Stimulated activated CD8-positive, alpha-beta memory T cell treated with anti-CD3 and anti-CD28 coated beads, Interleukin-4, amount 100 ng/mL, for 24 hours (primary cell): ENCODE data around the gene LRP1-AS.

Source experiments
- DNase-seq: peaks from one replicate; pipeline ENCODE4 v3.0.0-alpha.2; 2020; ENCODE audit warnings: low read depth

Gene LRP1-AS

DNA sequence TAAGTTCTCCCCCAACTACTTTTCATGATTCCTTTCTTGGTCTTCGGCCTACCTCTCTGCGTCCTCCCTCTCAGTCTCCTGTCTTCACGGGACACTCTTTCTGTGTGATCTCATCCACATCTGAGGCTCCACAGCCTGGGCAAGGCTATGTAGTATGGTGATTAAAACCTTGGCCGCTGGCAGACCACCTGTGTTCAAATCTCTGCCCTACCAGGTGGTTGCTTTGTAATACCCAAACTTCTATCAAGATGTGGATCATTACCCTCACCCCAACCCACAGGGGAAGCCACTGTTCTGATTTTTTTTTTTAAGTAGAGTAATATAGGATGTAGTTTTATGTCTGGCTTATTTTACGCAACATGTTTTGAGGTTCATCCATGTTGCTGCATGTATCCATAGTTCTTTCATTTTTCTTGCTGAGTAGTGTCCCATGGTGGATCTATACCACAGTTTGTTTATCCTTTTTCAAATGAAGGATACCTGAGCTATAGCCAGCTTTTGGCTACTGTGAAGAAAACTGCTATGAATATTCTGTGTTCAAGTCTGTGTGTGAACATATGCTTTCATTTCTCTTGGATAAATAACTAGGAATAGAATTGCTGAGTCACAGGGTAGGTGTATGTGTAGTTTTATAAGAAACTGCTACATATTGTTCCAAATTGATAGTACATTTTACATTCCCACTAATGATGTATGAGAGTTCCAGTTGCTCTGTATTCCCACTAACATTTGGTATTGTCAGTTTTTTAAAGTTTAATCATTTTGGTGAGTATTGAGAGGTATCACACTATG, 27.9 kb downstream of the LRP1-AS start:
- no peak for DNase-seq

DNA sequence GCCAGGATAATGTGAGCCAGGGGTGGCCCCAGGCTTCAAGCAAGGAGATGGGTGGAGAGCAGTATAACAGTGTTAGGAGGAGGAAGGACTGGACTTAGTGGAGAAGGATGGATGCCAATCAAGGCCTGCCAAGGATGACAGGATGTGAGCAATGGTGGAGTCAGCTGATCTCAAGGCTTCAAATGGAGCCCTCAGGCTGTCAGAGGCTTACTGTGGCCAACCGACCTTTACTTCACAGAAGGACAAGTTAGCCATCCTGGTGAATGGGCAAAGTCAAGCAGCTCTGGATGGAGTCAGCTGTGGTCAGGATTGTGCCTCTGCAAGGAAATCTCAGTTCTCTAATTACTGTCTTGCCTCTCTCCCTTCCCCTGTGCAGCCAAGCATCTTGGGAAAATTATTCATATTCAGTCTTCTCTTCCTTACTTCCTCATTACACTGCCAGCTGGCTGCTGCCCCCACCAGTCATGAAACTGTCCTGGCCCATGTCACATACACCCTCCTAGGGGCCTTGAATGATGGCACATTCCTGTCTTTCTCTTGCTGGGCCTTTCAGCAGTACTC, 28.6 kb downstream of the LRP1-AS start:
- no peak for DNase-seq

DNA sequence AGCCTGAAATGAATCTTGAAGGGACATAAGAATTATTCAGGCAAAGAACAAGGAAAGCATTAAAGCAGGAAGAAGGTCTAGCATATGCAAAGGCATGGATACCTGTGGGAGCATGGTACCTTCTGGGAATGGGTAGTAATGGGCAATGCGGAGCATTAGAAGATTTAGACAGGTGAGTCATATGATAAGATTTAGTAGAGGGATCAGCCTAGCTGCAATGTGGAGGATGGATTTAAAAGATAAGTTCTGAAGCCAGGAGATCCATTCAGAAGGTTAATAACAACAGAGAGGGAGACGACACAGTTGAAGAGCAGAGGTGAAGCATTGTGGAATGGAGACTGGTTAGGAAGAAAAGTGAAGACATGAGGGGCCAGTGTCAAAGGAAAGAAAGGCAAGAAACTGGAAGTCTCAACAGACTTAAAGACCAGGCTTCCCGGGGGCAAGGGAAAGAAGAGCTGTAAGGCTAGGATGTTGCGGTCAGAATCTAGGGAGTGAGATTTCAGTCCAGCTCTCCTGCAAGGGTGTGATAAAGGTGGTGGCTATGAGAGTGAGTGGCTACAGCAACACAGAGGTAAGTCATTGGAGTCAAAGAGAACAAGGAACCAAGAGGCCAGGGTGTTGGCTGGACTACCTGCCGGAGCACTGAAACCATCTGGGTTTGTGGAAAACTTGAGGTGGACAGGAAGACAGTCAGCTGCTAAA, 30.7 kb downstream of the LRP1-AS start:
- no peak for DNase-seq

DNA sequence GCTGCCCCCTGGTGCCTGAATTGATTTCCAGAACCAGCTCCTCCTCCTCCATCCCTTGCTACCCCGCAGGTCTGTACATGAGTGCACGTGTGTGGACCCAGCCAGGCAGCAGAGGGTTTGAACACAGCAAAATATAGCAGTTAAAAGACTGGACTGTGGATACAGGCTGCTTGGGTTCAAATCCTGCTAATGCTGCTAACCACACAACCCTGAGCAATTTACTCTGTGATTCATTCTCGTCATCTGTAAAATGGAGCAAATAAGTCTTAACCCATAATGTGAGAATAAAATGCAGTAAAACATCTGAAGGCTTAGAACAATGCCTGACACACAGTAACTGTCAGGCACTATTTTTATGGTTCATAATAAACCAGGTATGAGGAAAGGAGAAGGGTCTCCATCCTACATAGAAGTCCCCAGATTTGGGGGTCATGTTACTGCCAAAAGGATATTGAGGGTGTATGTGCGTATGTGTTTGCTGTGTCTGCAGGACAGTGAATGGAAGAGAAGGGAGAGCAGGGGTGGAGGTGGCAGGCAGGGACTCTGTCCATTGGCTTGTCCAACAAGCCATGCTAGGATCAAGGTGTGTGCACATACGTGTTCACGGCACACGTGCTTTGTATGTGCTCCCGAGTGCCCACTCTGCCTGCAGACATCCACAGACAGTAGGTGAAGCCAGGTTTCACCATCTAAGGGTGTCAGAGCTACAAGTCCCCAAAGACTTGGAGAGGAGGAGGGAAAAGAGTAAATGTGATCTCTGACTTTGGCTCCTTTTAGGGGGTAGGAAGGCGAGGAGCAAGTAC, 34.7 kb downstream of the LRP1-AS start:
- DNase-seq = no peak

DNA sequence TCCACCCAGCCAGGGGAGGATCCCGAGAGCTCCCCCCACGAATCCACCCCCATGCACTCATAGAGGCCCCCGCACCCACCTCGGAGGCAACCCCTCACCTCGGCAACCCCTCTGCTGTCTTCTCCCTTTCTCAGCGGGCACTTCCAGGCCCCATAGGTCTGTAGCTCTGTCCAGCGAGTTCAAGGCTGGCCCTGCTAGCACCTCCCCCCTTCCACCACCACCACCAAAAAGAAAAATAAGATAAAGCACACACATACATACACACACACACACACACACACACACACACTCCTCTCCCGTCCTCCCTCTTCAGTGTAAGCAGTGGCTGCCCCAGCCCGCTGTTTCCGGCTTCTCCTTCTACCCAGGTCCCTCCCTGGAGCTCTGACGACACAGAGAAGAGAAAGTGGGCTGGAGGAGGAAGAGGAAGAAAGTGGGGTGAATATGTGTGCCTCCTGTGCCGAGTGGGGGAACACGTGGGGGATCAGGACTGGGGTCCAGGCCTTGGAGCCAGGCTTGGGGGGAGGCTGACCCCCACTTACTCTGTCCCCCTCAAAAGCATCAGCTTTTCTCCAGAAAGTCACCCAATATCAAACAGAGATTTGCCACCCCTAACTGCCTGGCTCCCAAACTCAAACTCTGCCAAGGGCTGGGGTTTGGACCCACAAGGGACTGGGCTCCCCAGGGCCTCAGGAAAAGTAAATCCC, 36.2 kb downstream of the LRP1-AS start, which contains the start of gene STAT6:
Gene STAT6, minus strand, starts transcription at position 332 of the 704 bp plus-strand sequence. CDS start 3,084 bp downstream, outside the sequence.
- DNase-seq = peak; percentile 64

DNA sequence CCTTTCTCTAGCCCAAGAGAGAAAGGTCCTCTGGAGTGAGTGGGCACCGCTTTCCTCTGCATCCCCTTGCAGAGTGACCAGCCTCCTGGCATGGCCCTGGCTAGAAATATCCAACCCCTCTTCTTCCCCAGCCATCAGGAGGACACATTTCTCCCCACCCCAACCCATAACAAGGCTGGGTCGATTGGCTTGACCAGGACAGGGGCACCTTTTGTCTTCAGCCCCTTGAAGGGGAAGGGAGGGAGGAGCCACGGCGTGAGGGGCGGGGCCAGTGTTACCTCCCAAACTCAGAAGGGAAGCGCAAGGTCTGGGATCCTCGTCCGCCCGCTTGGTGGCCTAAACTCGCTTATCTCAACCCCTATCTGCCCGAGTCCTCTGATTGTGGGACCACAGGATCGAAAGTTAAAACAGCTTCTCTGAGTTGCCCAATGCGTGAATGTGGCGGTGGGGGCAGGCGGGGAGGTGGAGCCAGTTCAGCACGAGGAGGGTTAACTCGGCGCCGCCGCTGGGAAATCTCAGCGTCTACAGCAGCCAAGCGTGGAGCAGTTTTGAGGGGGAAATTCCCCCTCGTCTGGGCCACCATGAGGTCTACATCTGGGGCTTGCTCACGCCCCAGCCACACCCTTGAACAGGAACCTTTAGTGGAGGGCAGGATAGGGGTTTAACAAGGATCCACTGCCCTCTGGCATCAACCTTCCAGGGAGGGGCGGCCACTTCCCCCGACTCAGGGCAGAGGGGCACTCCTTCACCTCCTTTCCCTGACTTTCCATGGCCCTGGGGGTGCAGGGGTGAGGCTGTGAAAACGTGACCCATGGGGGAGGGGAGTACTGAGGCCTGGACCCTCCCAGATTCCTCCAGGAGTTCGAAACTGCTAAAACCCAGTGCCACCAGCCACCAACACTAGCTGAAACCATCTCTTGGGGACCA, 37.1 kb downstream of the LRP1-AS start:
- DNase-seq = peak; percentile 64

DNA sequence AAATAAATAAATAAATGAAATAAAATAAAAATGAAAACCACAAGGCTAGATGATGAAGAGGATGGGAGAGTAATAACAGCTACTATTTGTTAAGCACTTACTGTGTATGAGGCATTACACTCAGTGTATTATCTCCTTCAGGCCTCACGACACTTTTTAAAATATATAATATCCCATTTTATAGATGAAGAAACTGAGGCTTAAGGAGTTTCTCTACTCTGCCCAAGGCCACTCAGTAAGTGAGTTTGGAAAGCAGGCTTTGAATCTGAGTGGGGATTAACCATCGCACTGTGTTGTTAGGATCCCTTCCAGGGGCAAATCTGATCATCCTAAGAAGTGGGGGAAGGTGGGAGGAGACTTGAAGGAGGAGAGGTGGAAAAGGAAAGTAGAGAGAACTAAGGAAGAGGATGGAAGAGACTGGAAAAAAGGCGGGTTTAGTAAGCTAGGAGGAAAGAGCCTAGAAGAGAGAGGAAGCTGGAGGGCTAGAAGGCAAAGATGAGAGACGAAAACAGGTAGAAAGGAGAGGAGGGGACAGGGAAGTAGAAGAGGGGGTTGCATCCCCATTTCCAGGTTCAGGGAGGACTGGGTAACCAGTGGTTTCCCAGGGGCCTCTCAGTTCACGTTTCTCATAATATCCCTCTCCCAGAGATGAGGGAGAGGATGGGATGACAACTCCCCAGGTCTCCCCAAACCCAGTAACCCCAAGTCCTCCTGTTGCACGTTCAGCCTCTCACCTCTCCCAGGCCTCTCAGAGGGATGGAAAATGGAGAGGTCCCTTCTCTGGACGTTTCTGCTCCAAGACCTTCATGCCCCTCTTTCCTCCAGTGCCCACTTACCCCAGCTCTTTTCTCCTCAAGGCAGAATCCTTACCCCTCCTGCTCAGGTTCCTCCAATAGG, 38.0 kb downstream of the LRP1-AS start:
- DNase-seq = no peak

DNA sequence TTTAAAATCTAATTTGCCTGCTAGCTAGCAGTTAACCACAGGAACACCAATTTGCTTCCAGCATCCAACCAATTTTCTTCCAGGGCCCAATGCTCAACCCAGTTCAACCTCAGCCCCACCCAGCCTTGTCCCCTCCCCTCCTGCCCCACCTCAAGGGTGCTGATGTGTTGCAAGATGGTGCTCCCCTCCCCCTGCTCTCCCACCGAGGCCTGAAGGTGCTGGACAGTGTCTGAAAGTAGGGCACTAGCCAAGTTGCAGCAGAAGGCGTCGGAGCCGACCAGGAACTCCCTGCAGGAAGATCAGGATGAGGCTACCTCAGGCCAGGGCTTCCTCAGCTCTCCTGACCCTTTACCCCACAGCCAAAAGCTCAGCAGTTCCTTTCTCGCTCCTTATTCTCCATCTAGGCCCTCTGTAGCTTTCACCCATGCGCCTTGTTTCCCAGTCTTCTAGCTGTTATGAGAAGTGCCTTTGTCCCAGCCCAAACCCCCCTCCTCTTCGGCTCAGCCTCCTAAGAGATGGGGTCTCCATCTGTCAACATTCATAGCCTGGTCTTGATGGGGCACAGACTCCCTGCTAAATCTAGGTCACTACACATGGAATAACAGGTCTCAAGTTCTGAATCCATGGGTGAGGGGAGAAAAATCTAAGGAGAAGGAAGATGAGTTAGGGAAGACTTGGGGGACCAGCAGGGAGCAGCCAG, 39.8 kb downstream of the LRP1-AS start:
- no peak for DNase-seq

DNA sequence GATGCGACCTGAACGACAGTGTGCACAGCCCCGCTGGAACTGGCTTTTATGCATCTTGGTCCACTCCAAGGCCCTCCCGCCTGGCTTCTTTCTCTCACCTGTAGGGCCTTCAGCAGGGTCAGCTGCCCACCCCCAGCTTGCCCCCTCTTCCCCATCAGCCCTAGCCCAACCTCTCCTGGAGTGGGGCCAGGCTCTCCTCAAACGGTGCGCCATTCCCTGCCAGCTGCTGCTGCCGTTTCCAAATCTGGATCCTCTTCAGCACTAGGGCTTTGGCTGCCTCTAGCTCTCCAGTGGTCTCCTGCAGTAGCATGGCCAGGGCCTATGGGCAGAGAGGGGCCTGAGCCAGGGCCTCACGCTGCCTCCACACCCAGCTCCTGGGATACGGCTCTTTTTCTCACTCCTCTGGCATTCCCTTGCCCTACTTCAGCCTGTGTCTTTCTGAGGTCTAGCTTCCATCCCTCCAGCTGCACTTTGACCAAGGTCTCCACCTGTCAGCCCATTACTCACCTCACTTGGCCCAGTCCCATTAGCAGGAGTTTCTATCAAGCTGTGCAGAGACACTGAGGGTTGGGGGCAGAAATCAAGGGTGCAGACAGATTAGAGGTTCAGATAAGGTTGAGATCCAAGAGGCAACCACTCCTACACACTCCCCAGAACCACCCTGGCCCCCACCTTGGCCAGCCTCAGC, 41.3 kb downstream of the LRP1-AS start:
- no peak for DNase-seq

DNA sequence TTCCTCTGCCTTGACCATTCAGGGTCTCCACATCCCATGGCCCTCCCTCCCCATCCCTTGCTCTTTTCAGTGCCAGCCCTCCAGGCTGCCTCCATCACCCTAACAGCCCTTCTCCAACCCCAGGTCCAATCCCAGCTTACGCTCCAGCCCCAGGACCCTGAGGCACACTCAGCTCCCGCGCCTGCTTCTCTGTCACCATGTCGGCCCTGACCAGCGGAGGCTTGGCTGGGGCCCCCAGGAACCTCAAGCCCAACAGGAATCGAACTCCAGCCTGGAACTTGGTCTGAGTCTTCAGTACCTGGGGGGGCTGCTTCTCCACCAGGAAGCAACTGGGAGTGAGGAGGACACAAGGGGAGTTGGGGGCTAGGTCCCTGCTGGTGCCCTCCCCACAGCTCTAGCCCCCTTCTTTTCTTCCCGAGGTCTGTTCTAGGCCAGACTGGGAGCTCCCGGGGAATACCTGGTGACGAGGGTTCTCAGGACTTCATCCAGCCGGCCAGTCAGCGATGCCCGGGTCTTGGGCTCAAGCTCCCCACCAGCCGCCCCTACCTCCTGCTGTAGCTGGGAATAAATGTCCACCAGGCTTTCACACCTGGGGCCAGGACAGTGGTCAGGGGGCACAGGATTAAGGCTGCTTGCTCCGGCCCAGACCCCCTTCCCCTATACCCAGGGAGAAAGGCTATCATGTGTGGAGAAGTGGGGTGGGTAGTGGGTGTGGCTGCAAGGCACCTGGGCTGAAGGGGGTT, 42.2 kb downstream of the LRP1-AS start:
- DNase-seq = no peak

DNA sequence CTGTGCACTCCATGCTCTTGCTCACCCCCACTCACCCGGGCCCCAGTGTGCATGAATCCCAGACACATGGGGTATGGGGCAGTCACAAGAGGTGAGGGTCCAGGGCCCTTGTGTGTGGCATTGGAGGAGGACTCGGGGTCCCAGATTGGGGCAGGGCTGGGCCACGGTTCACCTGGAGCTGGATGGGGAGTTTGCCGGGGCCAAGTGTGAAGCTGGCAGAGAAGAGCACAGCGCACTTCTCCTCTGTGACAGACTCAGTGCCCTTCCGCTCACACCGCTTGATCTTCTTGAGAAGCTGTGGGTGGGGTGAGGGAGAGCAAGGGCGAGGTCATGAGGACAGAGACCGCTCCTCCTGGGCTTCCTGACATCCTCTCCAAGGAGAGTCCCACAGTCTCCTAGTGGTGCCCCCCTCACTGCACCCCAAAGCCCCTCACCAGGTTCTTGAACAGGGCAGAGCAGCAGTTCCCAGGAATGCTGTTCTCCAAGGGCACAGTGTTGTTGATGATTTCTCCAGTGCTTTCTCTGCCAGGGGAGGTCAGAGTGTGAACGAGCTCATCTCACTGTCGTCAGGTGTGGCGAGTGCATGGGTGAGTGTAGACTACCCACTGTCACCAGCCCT, 43.0 kb downstream of the LRP1-AS start:
- no peak for DNase-seq

DNA sequence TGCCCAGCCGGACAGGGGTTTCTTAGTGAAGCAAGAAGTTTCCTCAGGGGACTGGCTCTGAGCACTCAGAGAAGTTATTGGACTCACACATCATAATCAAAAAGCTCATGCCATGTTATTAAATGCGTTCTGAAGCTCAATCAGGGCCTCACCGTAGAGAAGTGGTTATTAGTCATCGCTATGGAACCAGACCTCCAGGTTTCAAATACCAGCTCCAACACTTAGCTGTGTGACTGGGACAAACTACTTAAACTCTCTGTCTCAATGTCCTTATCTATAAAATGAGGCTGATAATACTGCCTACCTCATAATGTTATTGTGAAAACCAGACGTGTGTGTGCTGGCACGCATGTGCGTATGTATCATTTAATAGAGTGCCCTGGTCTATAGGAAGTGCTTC, 43.6 kb downstream of the LRP1-AS start:
- no peak for DNase-seq

DNA sequence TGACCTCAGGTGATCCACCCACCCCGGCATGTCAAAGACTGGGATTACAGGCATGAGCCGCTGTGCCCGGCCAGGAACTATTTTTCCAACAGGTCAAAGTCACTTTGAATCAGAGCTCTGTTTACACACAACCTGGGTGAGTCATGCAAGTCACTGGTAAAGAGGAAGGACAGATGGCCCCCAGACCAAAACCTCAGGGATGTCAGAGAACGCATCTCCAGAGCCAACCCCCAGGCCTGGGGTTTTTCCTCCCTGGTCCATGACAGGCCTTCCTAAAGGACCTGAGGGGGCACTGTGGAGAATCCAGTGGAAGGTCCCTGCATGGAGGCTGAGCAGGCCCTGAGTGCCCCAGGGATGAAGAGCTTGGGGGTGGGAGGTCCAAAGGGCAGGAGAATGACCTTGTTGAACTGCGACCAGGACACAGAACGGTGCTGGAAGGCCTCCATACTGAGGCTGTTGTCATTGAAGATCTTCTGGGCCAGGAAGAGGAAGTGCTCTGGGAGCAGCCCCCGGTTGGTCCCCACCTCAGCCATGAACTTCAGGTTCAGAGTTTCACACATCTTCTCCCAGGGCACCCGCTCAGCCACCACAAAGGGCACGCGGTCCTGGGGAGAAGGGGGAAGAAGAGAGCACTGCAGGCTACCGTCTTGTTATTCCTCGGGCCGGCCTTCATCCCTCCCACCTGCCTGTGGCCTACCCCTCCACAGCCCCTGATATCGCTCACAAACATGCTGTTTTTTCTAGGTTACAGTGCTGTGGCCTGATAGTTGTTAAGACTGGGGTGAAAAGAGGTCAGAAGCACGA, 45.3 kb downstream of the LRP1-AS start:
- DNase-seq = no peak

DNA sequence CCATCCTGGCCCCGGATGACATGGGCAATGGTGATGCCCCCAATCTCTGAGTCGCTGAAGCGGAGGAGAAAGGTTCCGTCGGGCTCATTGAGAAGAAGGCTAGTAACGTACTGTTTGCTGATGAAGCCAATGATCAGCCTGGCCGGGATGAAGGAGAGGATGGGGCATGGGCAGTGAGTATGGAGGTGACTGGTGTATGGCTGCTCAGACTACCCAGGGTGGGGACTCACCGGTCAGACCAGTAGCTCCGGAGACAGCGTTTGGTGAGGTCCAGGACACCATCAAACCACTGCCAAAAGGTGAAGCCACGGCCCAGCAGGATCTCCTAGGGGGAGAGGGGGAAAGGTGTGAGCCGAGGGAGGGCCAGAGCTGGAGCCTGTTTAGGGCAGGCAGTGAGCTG, 47.7 kb downstream of the LRP1-AS start:
- no peak for DNase-seq

DNA sequence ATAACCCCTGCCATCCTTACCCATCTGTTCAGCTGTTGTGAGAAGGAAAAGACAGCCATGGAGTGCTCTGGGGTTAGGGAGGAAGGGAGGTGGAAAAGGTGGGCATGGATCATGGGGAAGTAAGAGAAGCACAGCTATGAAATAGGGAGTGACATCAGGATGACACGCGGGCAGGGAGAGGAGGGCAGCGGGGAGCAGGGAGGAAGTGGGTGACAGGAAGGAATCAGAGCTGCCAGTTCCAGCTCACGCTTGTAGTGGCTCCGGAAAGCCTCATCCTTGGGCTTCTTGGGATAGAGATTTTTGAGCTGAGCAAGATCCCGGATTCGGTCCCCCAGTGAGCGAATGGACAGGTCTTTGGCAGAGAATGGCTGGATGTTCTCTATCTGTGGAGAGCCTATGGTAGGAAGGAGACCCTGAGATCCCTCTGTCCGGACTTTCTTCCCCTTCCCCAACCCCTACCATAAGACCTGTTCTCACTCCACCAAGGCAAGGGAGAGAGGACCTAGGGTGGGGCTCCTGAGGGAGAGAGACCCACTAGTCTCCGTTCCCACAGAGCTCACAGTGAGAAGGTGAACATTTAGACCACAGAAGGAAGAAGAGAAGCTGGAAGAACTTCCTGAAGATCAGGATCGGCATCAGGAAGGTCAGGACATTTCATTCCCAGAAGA, 48.2 kb downstream of the LRP1-AS start:
- DNase-seq = no peak

DNA sequence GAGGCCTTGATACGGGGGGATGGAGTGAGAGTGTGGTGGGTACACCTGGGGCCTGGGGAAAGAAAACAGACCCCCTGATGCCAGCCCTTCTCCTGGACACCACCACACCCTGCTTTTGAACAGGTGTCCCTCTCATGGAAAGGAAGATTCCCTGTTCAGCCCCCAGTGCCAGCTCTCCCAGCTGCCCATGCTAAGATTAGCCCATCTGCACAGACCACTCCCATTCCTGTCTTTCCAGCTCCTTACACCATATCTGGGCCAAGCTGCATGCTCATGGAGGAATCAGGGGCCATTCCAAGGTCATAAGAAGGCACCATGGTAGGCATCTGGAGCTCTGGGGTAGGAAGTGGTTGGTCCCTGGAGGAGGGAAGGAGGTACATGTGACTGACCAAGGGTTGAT, 48.9 kb downstream of the LRP1-AS start:
- DNase-seq = no peak
